WTC11 (cell line): ENCODE results near the gene DMD. TPM values are rescaled to one million over a fixed set of nuclear protein-coding genes. Genes with fewer than 3 reads are reported as not detected.

ENCODE experiments used
- ATAC-seq: fragments of 200-7000 bp; cut with Tn5 transposase; 2 replicates; pipeline ENCODE4 v1.10.0; 2021; ENCODE audit warnings: mild to moderate bottlenecking, moderate library complexity
- CTCF ChIA-PET: fragments of 300-600 bp; sonication (Branson Sonifier 250); formaldehyde crosslinking; loops from one replicate; lab custom pipeline; 2021; ENCODE audit warnings: antibody characterized with exemption; lab: Charles Lee
- POLR2A ChIA-PET: fragments of 350-600 bp; sonication (Branson Sonifier 250); formaldehyde crosslinking; loops from one replicate; lab custom pipeline; 2021; ENCODE audit warnings: antibody characterized with exemption; lab: Charles Lee
- DNase-seq: peaks from one replicate; pipeline ENCODE4 v3.0.0; 2021; ENCODE audit warnings: low spot score
- H3K27ac Mint-ChIP-seq: 2 replicates; pipeline ENCODE4 v1.8.0; 2021; ENCODE audit warnings: mixed read lengths
- H3K27me3 Mint-ChIP-seq: 2 replicates; pipeline ENCODE4 v1.8.0; 2021; ENCODE audit warnings: low read depth, mild to moderate bottlenecking, moderate library complexity, mixed read lengths
- H3K36me3 Mint-ChIP-seq: 2 replicates; pipeline ENCODE4 v1.8.0; 2021; ENCODE audit warnings: mixed read lengths
- H3K4me1 Mint-ChIP-seq: 2 replicates; pipeline ENCODE4 v1.8.0; 2022; ENCODE audit warnings: mixed read lengths
- H3K4me3 Mint-ChIP-seq: 2 replicates; pipeline ENCODE4 v1.8.0; 2021; ENCODE audit warnings: mild to moderate bottlenecking, moderate library complexity, mixed read lengths
- H3K9me3 Mint-ChIP-seq: 2 replicates; pipeline ENCODE4 v1.8.0; 2021; ENCODE audit warnings: mixed read lengths
- ATF1 ChIP-seq: sonication (generic); formaldehyde crosslinking; IDR thresholded peaks from 2 replicates; pipeline ENCODE4 v1.8.1; 2023; ENCODE audit warnings: mild to moderate bottlenecking, moderate library complexity, missing genetic modification reagents
- CBFB ChIP-seq: sonication (generic); formaldehyde crosslinking; IDR thresholded peaks from 2 replicates; pipeline ENCODE4 v1.8.1; 2022; ENCODE audit warnings: mild to moderate bottlenecking, low read depth, missing genetic modification reagents
- EMX1 ChIP-seq: fragments of 250-450 bp; sonication (Bioruptor Pico); IDR thresholded peaks from 2 replicates; pipeline ENCODE4 v1.8.0; 2021; ENCODE audit warnings: mild to moderate bottlenecking
- FOXP1 ChIP-seq: sonication (generic); formaldehyde crosslinking; IDR thresholded peaks from 2 replicates; pipeline ENCODE4 v1.8.0; 2022; ENCODE audit warnings: missing genetic modification reagents, mild to moderate bottlenecking, moderate library complexity, borderline replicate concordance
- GABPB1 ChIP-seq: sonication (generic); formaldehyde crosslinking; IDR thresholded peaks from 2 replicates; pipeline ENCODE4 v1.8.1; 2023; ENCODE audit warnings: mild to moderate bottlenecking, missing genetic modification reagents
- KAT7 ChIP-seq: sonication (generic); formaldehyde crosslinking; IDR thresholded peaks from 2 replicates; pipeline ENCODE4 v1.8.1; 2023; ENCODE audit warnings: missing genetic modification reagents, mild to moderate bottlenecking, borderline replicate concordance
- MXD4 ChIP-seq: fragments of 250-450 bp; sonication (Bioruptor Pico); IDR thresholded peaks from 2 replicates; pipeline ENCODE4 v1.8.0; 2021; ENCODE audit warnings: mild to moderate bottlenecking, moderate library complexity, borderline replicate concordance
- NFE2L1 ChIP-seq: sonication (generic); formaldehyde crosslinking; IDR thresholded peaks from 2 replicates; pipeline ENCODE4 v1.8.1; 2023; ENCODE audit warnings: missing genetic modification reagents
- NR2C2 ChIP-seq: sonication (generic); formaldehyde crosslinking; IDR thresholded peaks from 2 replicates; pipeline ENCODE4 v1.8.0; 2022; ENCODE audit warnings: mild to moderate bottlenecking, missing genetic modification reagents
- OVOL2 ChIP-seq: fragments of 250-450 bp; sonication (Bioruptor Pico); IDR thresholded peaks from 2 replicates; pipeline ENCODE4 v1.9.0; 2021; ENCODE audit warnings: mild to moderate bottlenecking, borderline replicate concordance
- RORB ChIP-seq: fragments of 250-450 bp; sonication (Bioruptor Pico); IDR thresholded peaks from 2 replicates; pipeline ENCODE4 v1.9.0; 2021; ENCODE audit warnings: mild to moderate bottlenecking
- SMAD4 ChIP-seq: sonication (generic); formaldehyde crosslinking; IDR thresholded peaks from 2 replicates; pipeline ENCODE4 v1.8.0; 2022; ENCODE audit warnings: mild to moderate bottlenecking, missing genetic modification reagents
- SOX15 ChIP-seq: fragments of 250-450 bp; sonication (Bioruptor Pico); IDR thresholded peaks from 2 replicates; pipeline ENCODE4 v1.9.0; 2021; ENCODE audit warnings: mild to moderate bottlenecking
- SP1 ChIP-seq: sonication (generic); formaldehyde crosslinking; conservative IDR thresholded peaks from 2 replicates; pipeline ENCODE4 v1.8.1; 2022; ENCODE audit warnings: missing genetic modification reagents
- ZNF263 ChIP-seq: sonication (generic); formaldehyde crosslinking; IDR thresholded peaks from 2 replicates; pipeline ENCODE4 v1.8.1; 2022; ENCODE audit warnings: low read depth, mild to moderate bottlenecking, moderate library complexity, missing genetic modification reagents
- ZNF396 ChIP-seq: fragments of 250-450 bp; sonication (Bioruptor Pico); IDR thresholded peaks from 2 replicates; pipeline ENCODE4 v1.8.0; 2021; ENCODE audit warnings: mild to moderate bottlenecking, moderate library complexity, borderline replicate concordance
- ZNF416 ChIP-seq: fragments of 250-450 bp; sonication (Bioruptor Pico); IDR thresholded peaks from 2 replicates; pipeline ENCODE4 v1.9.0; 2021; ENCODE audit warnings: mild to moderate bottlenecking, inconsistent platforms
- total RNA-seq: library from RNA; stranded (reverse); gene quantifications from 3 replicates; pipeline ENCODE4 v1.2.3, GENCODE V29; 2021
- TF ChIP-seq, protein P1 (sequence below): fragments of 250-450 bp; sonication (Bioruptor Pico); IDR thresholded peaks from 2 replicates; pipeline ENCODE4 v2.1.2; 2022; ENCODE audit warnings: mild to moderate bottlenecking, moderate library complexity
- TF ChIP-seq, protein P2 (sequence below): sonication (generic); formaldehyde crosslinking; conservative IDR thresholded peaks from 2 replicates; pipeline ENCODE4 v1.8.1; 2022; ENCODE audit warnings: mild to moderate bottlenecking, missing genetic modification reagents
- TF ChIP-seq, protein P3 (sequence below): sonication (generic); formaldehyde crosslinking; IDR thresholded peaks from 2 replicates; pipeline ENCODE4 v1.8.0; 2022; ENCODE audit warnings: mild to moderate bottlenecking, missing genetic modification reagents
- TF ChIP-seq, protein P4 (sequence below): fragments of 250-450 bp; sonication (Bioruptor Pico); conservative IDR thresholded peaks from 2 replicates; pipeline ENCODE4 v1.9.0; 2021; ENCODE audit warnings: mild to moderate bottlenecking
- TF ChIP-seq, protein P5 (sequence below): sonication (generic); formaldehyde crosslinking; IDR thresholded peaks from 2 replicates; pipeline ENCODE4 v1.8.0; 2022; ENCODE audit warnings: mild to moderate bottlenecking, missing genetic modification reagents

The DMD gene
- total RNA-seq, 1 experiment from 2014 or later: 9.1 TPM

DNA sequence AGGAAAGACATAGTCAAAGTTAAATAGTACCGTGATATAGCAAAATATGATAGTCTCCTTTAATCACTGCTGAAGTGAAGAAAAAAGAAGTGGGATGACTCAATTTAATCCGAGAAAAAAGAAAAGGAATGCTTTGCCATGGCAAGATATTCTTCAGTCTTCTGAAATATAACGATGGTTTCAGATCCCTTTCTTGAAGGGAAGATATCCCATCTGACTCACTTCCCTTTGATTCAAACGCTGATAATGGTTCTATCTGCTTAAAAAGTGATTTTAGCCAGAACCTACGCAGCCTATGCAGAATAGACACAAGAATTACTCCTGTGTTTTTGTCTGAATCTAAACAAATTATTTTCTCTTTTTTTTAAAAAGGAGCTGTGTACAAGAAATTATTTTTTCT, 2071.4 kb downstream of the DMD start:
- Mint-ChIP-seq H3K27me3 (no peaks in the 10 kb centered on the region), H3K4me1 (peaks cover 14% of the 10 kb centered on the region), H3K27ac (no peak overlapping the region), H3K9me3 (peaks cover 10% of the 10 kb centered on the region)
- no peak for ATAC-seq
- POLR2A ChIA-PET: no interaction called here
- TF ChIP-seq, protein P1, sequence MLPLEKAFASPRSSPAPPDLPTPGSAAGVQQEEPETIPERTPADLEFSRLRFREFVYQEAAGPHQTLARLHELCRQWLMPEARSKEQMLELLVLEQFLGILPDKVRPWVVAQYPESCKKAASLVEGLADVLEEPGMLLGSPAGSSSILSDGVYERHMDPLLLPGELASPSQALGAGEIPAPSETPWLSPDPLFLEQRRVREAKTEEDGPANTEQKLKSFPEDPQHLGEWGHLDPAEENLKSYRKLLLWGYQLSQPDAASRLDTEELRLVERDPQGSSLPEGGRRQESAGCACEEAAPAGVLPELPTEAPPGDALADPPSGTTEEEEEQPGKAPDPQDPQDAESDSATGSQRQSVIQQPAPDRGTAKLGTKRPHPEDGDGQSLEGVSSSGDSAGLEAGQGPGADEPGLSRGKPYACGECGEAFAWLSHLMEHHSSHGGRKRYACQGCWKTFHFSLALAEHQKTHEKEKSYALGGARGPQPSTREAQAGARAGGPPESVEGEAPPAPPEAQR (CRISPR knock-in tag): no peak
- no peak for TF ChIP-seq FOXP1 (CRISPR knock-in tag)
- no peak for TF ChIP-seq SMAD4 (CRISPR knock-in tag)
- TF ChIP-seq ZNF263 (CRISPR knock-in tag): no peak
- TF ChIP-seq SOX15 (CRISPR knock-in tag): no peak
- no peak for TF ChIP-seq GABPB1 (CRISPR knock-in tag)
- TF ChIP-seq, protein P2, sequence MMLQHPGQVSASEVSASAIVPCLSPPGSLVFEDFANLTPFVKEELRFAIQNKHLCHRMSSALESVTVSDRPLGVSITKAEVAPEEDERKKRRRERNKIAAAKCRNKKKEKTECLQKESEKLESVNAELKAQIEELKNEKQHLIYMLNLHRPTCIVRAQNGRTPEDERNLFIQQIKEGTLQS (CRISPR knock-in tag): no peak
- TF ChIP-seq NR2C2: no peak
- TF ChIP-seq KAT7: no peak
- TF ChIP-seq, protein P3, sequence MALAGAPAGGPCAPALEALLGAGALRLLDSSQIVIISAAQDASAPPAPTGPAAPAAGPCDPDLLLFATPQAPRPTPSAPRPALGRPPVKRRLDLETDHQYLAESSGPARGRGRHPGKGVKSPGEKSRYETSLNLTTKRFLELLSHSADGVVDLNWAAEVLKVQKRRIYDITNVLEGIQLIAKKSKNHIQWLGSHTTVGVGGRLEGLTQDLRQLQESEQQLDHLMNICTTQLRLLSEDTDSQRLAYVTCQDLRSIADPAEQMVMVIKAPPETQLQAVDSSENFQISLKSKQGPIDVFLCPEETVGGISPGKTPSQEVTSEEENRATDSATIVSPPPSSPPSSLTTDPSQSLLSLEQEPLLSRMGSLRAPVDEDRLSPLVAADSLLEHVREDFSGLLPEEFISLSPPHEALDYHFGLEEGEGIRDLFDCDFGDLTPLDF (CRISPR knock-in tag): no peak
- no peak for TF ChIP-seq OVOL2 (CRISPR knock-in tag)
- TF ChIP-seq, all 79 proteins: peak for 0
- CTCF ChIA-PET: no interaction called here
- H3K36me3 Mint-ChIP-seq: peaks cover 16% of the 10 kb centered on the region
- no peak overlapping the region for H3K4me3 Mint-ChIP-seq
- no peak for DNase-seq

DNA sequence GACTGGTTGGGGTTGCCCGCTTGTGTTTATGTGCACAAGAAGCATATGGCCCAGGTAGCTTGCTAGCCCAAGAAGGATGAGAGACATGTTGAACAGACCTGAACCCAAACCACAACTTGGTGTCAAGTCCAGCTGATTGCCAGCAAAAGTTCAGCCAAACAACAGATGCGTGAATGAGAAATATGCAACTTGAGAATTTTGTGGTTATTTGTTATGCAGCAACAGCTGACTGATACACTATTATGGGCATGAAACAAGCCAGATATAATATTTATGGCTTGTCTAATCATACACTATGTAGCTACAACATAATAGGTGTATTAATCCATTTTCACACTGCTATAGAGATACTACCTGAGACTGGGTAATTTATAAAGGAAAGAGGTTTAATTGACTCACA, 2073.2 kb downstream of the DMD start:
- no peaks in the 10 kb centered on the region for H3K27me3 Mint-ChIP-seq
- DNase-seq: no peak
- CTCF ChIA-PET: no interaction called here
- H3K9me3 Mint-ChIP-seq: peaks cover 10% of the 10 kb centered on the region
- H3K4me3 Mint-ChIP-seq: no peak overlapping the region
- TF ChIP-seq, protein P4, sequence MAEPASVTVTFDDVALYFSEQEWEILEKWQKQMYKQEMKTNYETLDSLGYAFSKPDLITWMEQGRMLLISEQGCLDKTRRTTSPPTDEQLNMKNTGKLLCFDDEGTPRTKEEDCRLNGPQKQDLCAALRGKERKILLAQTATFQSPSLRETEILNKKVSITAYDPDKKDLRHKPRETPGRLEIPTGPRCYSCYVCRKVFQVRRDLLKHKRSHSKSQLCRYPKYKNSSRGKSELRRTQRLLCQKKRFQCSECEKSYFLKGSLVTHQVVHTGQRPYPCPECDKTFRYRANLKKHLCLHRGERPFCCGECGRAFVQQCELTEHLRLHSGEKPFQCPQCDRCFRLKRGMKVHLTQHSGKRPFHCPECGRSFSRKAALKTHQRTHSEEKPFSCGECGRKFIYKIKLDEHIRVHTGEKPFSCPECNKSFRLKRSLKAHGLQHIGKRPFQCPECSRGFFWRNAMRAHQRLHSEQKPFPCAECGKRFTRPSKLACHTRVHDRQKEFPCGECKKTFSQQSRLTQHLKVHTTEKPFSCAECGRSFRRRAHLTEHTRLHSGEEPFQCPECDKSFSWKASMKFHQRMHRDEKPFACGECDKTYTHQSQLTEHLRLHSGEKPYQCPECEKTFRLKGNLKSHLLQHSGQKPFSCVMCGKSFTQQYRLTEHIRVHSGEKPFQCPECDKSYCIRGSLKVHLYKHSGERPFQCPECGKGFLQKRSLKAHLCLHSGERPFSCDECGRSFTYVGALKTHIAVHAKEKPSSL (CRISPR knock-in tag): no peak
- TF ChIP-seq CBFB (CRISPR knock-in tag): no peak
- TF ChIP-seq SP1 (CRISPR knock-in tag): no peak
- no peak for TF ChIP-seq RORB (CRISPR knock-in tag)
- TF ChIP-seq, all 79 proteins: peak for 0
- ATAC-seq: no peak
- H3K36me3 Mint-ChIP-seq: peaks cover 16% of the 10 kb centered on the region
- no peak overlapping the region for H3K27ac Mint-ChIP-seq
- POLR2A ChIA-PET: no interaction called here
- peaks cover 14% of the 10 kb centered on the region for H3K4me1 Mint-ChIP-seq

DNA sequence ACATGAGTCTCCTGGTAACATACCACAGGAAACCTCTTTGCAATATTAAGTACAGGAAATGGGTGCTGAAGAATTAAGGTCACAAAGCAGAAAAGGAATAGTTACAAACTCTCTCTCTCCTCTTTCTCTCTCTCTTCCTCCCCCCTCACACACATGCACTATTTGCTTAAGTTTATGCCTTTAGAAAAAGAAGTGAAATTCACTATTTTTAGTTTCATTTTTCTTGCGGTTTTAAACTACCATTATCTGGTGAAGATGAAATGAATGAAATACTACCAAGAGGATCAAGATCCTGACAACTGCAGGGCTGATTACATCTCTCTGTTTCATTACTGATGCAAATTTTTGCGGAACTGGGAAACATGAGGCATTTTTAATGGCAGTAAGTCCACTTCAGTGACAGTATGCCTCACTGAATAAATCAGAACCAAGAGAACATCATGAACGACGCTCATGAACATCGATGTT, 2075.2 kb downstream of the DMD start:
- ATAC-seq: 0 out of 2 replicates have a peak, but pooled peaks have one; percentile 34
- no peak for DNase-seq
- peaks cover 14% of the 10 kb centered on the region for H3K4me1 Mint-ChIP-seq

More for the DNA sequence above, 2075.2 kb downstream of the DMD start:
- peak overlapping the region; percentile 30; the same call in 1 of the 2 replicates for H3K4me3 Mint-ChIP-seq
- POLR2A ChIA-PET: no interaction called here
- peak overlapping the region; percentile 72 for H3K27ac Mint-ChIP-seq
- H3K9me3 Mint-ChIP-seq: peaks cover 10% of the 10 kb centered on the region
- TF ChIP-seq NFE2L1 (no peak), MXD4 (no peak), EMX1 (CRISPR knock-in tag) (no peak), ATF1 (CRISPR knock-in tag) (no peak), ZNF396 (CRISPR knock-in tag) (no peak), ZNF416 (CRISPR knock-in tag) (no peak)
- TF ChIP-seq, protein P5, sequence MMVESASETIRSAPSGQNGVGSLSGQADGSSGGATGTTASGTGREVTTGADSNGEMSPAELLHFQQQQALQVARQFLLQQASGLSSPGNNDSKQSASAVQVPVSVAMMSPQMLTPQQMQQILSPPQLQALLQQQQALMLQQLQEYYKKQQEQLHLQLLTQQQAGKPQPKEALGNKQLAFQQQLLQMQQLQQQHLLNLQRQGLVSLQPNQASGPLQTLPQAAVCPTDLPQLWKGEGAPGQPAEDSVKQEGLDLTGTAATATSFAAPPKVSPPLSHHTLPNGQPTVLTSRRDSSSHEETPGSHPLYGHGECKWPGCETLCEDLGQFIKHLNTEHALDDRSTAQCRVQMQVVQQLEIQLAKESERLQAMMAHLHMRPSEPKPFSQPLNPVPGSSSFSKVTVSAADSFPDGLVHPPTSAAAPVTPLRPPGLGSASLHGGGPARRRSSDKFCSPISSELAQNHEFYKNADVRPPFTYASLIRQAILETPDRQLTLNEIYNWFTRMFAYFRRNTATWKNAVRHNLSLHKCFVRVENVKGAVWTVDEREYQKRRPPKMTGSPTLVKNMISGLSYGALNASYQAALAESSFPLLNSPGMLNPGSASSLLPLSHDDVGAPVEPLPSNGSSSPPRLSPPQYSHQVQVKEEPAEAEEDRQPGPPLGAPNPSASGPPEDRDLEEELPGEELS (CRISPR knock-in tag): no peak
- TF ChIP-seq, protein P4 (CRISPR knock-in tag): no peak
- TF ChIP-seq, protein P2 (CRISPR knock-in tag): no peak
- TF ChIP-seq, all 79 proteins: peak for 0
- Mint-ChIP-seq H3K27me3 (no peaks in the 10 kb centered on the region), H3K36me3 (peaks cover 16% of the 10 kb centered on the region)
- CTCF ChIA-PET: no interaction called here
